GM20431 (cell line): ENCODE data around the gene STEAP1.

ENCODE experiments used
- in situ Hi-C: fragments of 300-500 bp; cut with MseI, MboI; formaldehyde crosslinking; loops from one replicate; pipeline ENCODE4 v1.15.0; 2020; ENCODE audit warnings: low sequenced_read_pairs; ENCODE audit not compliant: unreplicated experiment

The STEAP1 gene

DNA sequence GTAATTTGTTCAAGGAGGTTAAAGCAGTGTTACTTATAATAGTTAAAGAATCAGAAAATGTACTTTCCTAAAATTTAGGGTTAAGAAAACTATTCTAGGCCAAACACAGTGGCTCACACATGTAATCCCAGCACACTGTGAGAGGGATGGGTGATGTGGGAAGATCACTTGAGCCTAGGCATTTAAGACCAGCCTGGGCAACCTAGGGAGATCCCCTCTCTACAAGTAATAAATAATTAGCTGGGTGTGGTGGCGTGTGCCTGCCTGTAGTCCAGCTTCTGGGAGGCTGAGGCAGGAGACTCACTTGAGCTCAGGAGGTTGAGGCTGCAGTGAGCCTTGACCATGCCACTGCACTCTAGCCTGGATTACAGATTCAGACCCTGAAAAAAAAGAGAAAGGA, 53.7 kb downstream of the STEAP1 start:
- in situ Hi-C loops = loop anchor here (25.0 kb wide), 1 partner anchor 654 kb away; no protein-coding TSS in a partner anchor

DNA sequence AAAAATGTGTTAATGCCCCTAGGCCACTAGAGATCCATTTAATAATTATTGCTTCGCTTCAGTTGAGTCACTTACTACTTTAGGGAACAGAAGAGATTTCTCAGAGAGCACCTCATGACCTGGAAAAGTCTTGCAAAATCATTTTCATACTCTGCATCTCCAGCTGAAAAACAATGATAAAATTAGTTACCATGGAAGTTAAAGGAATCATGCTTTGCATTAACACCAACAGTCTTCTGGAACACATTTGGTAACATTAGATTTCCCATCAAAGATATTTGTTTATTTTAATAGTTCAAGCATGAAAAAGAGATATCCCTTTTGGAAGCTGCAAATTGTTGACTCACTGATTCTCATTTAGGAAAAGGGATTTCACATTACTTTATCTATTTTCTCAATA, 55.5 kb downstream of the STEAP1 start:
- in situ Hi-C loops = loop anchor here (25.0 kb wide), 1 partner anchor 653 kb away; no protein-coding TSS in a partner anchor

DNA sequence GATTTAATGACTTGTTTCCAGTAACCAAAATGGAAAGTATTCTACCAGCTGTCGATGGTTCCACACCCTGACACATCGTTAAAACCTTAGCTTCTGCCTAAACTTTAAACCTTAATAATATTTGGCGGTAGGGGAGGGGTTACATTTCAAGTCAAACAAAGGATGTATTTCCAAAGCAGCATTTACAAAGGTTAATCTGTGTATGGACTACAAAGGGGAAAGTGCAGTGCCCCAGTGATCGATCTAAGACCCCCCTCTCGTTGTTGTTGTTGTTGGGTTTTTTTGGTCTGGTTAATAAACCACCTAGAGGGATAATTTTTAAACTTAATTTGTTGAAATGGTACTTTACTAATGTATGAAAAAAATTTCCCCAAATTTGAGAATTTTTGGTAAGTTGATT, 56.2 kb downstream of the STEAP1 start:
- in situ Hi-C loops = loop anchor here (25.0 kb wide), 1 partner anchor 652 kb away; no protein-coding TSS in a partner anchor

- in situ Hi-C loops = loop anchor here (25.0 kb wide), 1 partner anchor 651 kb away; no protein-coding TSS in a partner anchor
Measured at GRCh38 chr7:90210981-90211380, 56.7 kb downstream of the STEAP1 start.

GRCh38 chr7:90211391-90212148, 57.3 kb downstream of the STEAP1 start, which contains the start of gene STEAP2:
Gene STEAP2, plus strand, starts transcription at chr7:90211740. Its CDS starts 13,343 bp downstream, at chr7:90225083.
- in situ Hi-C loops = loop anchor here (25.0 kb wide), 1 partner anchor 651 kb away; no protein-coding TSS in a partner anchor

GRCh38 chr7:90212149-90212495, 57.9 kb downstream of the STEAP1 start:
- in situ Hi-C loops = loop anchor here (25.0 kb wide), 1 partner anchor 650 kb away; no protein-coding TSS in a partner anchor

- in situ Hi-C loops = loop anchor here (25.0 kb wide), 1 partner anchor 649 kb away; no protein-coding TSS in a partner anchor
Measured at GRCh38 chr7:90213521-90213920, 59.3 kb downstream of the STEAP1 start.
